ENCODE measurements around the gene HCRTR1. TPM values are rescaled to one million over a fixed set of nuclear protein-coding genes. Genes with fewer than 3 reads are reported as not detected.

Gene HCRTR1
- total and polyA plus RNA-seq, 2 of the 8 experiments (the other 6 are each of a cell fraction or from before 2014, with no cell fraction given) = 0.35 to 0.39 TPM

- peaks cover 14% of the 10 kb centered on the region; the same call in 1 of the 2 replicates for H3K79me1 ChIP-seq (ENCODE audit: low read depth, low read length)
- H4K5ac ChIP-seq (ENCODE audit: insufficient read length, low read depth, low read length) = no peak overlapping the region
- H3K23ac ChIP-seq (ENCODE audit: insufficient read length) = no peak overlapping the region
- no peaks in the 10 kb centered on the region for H3K36me3 ChIP-seq (ENCODE audit: control insufficient read depth in 2 of 4, insufficient read depth in 4 of 4, low read length in 3 of 4)
- no peaks in the 10 kb centered on the region for H3K9me3 ChIP-seq (ENCODE audit: insufficient read depth in 2 of 2, low read depth in 1 of 2, low read length in 1 of 2)
- no peak overlapping the region for H3K14ac ChIP-seq (ENCODE audit: insufficient read length)
- no peak overlapping the region; a peak in 1 of 7 replicates for H3K9ac ChIP-seq (replicated peaks in 1 of 4; ENCODE audit: extremely low read depth in 1 of 4, low read depth in 3 of 4, low read length in 3 of 4)
- no peak overlapping the region for H3K27ac ChIP-seq (ENCODE audit: low read depth, low read length)
- H2BK12ac ChIP-seq (ENCODE audit: low read depth, low read length) = no peak overlapping the region
- H2BK120ac ChIP-seq (replicated peaks; ENCODE audit: low read depth, low read length) = no peak overlapping the region
- no peak overlapping the region for H4K8ac ChIP-seq (ENCODE audit: extremely low read depth, insufficient read depth, low read length)
- H2AK5ac ChIP-seq (ENCODE audit: low read depth, low read length) = no peak overlapping the region
- no peak overlapping the region for H4K91ac ChIP-seq (replicated peaks; ENCODE audit: insufficient read length, low read length)
- ChIA-PET CTCF (ENCODE audit: partially characterized antibody) (interaction anchor here (0.7 to 8.6 kb wide), 19 partner anchors 8 to 215 kb away, joined by 3 to 40 read pairs (median 4); partner anchors contain the start of gene TINAGL1), POLR2A (ENCODE audit: partially characterized antibody) (interaction anchor here (1.4 to 2.2 kb wide), 4 partner anchors 11 to 119 kb away, joined by 3 to 7 read pairs (median 5); no protein-coding TSS in a partner anchor)
- DNase-seq (ENCODE audit: low read depth in 1 of 2, low spot score in 2 of 2) = no peak
- peaks cover 3 to 14% (median 6%) of the 10 kb centered on the region in 4 experiments; a peak in 4 of 7 replicates for H3K4me1 ChIP-seq (replicated peaks in 1 of 4; ENCODE audit: control insufficient read depth in 3 of 4, insufficient read depth in 4 of 4, low read length in 3 of 4)
- H2BK15ac ChIP-seq (ENCODE audit: low read length) = no peak overlapping the region
- no peak overlapping the region for H3K56ac ChIP-seq (replicated peaks; ENCODE audit: insufficient read length, low read depth, low read length)
- no peaks in the 10 kb centered on the region for H3K27me3 ChIP-seq (replicated peaks in 1 of 4; ENCODE audit: control insufficient read depth in 3 of 4, extremely low read depth in 1 of 4, insufficient read depth in 3 of 4, low read length in 3 of 4)
- peaks cover 3 to 72% of the 10 kb centered on the region in 2 experiments; a peak in 2 of 4 replicates for H3K79me2 ChIP-seq (ENCODE audit: control insufficient read depth in 1 of 2, insufficient read depth in 2 of 2, low read length in 2 of 2)
- FAIRE-seq = no peak
- H2BK20ac ChIP-seq (ENCODE audit: low read length) = no peak overlapping the region
- no peak overlapping the region for H3K4me3 ChIP-seq (ENCODE audit: extremely low read depth in 1 of 4, insufficient read depth in 2 of 4, low read depth in 3 of 4, low read length in 4 of 4)
- H2BK5ac ChIP-seq (ENCODE audit: low read depth, low read length) = no peak overlapping the region
- H4K20me1 ChIP-seq (replicated peaks in 1 of 2; ENCODE audit: control insufficient read depth in 1 of 2, insufficient read depth in 2 of 2, low read length in 2 of 2) = peaks cover 0 to 1% of the 10 kb centered on the region in 2 experiments
- no peak overlapping the region for H2AFZ ChIP-seq (ENCODE audit: low read length)
- no peak overlapping the region for H3K18ac ChIP-seq (ENCODE audit: extremely low read depth, low read length)
- H3K4me2 ChIP-seq (ENCODE audit: insufficient read depth in 1 of 2, low read depth in 2 of 2, low read length in 2 of 2) = no peak overlapping the region; a peak in 1 of 4 replicates
- H3K4ac ChIP-seq (replicated peaks; ENCODE audit: insufficient read length, low read depth, low read length) = no peak overlapping the region
- peaks cover 6% of the 10 kb centered on the region for H3K23me2 ChIP-seq (ENCODE audit: low read depth, low read length)
- TF ChIP-seq, protein P1, sequence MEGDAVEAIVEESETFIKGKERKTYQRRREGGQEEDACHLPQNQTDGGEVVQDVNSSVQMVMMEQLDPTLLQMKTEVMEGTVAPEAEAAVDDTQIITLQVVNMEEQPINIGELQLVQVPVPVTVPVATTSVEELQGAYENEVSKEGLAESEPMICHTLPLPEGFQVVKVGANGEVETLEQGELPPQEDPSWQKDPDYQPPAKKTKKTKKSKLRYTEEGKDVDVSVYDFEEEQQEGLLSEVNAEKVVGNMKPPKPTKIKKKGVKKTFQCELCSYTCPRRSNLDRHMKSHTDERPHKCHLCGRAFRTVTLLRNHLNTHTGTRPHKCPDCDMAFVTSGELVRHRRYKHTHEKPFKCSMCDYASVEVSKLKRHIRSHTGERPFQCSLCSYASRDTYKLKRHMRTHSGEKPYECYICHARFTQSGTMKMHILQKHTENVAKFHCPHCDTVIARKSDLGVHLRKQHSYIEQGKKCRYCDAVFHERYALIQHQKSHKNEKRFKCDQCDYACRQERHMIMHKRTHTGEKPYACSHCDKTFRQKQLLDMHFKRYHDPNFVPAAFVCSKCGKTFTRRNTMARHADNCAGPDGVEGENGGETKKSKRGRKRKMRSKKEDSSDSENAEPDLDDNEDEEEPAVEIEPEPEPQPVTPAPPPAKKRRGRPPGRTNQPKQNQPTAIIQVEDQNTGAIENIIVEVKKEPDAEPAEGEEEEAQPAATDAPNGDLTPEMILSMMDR (IDR thresholded peaks at IDR 0.05; ENCODE audit: control extremely low read depth in 1 of 3, insufficient read depth in 1 of 3, low read depth in 1 of 3, low read length in 3 of 3) = peak in 1 of 3 experiments; percentile 15; a peak in 1 of 4 replicates
- no peak for TF ChIP-seq CHD1 (IDR thresholded peaks at IDR 0.05; ENCODE audit: low read depth, low read length)
- TF ChIP-seq JUN (IDR thresholded peaks at IDR 0.05; ENCODE audit: low read depth, low read length) = no peak
- TF ChIP-seq RAD21 (IDR thresholded peaks at IDR 0.05 in 1 of 2, conservative IDR thresholded peaks at IDR 0.05 in 1 of 2; ENCODE audit: low read depth in 2 of 2, low read length in 2 of 2) = peak in 1 of 2 experiments; percentile 6; a peak in 2 of 4 replicates
Measured at GRCh38 chr1:31640179-31640578, 22.7 kb downstream of the HCRTR1 start.
